Measurements from ENCODE around the gene MAOB. TPM values are rescaled to one million over a fixed set of nuclear protein-coding genes. Genes with fewer than 3 reads are reported as not detected.

The MAOB gene
- total and polyA plus RNA-seq, 9 of the 15 experiments (the other 6 are each of a cell fraction or from before 2014, with no cell fraction given), result 0.05 to 0.09 TPM; not detected in 7

- TF ChIP-seq BCLAF1 (IDR thresholded peaks at IDR 0.05; ENCODE audit: borderline replicate concordance in 1 of 2, control insufficient read depth in 1 of 2, low read depth in 2 of 2, low read length in 1 of 2) (no peak), HNRNPUL1 (IDR thresholded peaks at IDR 0.05; ENCODE audit: low read length) (no peak), ZBTB26 (CRISPR knock-in tag; IDR thresholded peaks at IDR 0.05) (no peak), E2F3 (CRISPR knock-in tag; IDR thresholded peaks at IDR 0.05) (no peak), RAD21 (CRISPR knock-in tag; conservative IDR thresholded peaks at IDR 0.05 in 1 of 2, IDR thresholded peaks at IDR 0.05 in 1 of 2) (peak; percentile 37 to 60; a peak in 3 of 4 replicates), ZNF174 (CRISPR knock-in tag; IDR thresholded peaks at IDR 0.05) (no peak), TAL1 (IDR thresholded peaks at IDR 0.05) (no peak), ATF7 (IDR thresholded peaks at IDR 0.05) (no peak), MTF1 (CRISPR knock-in tag; IDR thresholded peaks at IDR 0.05; ENCODE audit: borderline replicate concordance) (no peak), HNRNPL (IDR thresholded peaks at IDR 0.05; ENCODE audit: low read depth, low read length) (no peak), DACH1 (IDR thresholded peaks at IDR 0.05; ENCODE audit: partially characterized antibody) (no peak), SPI1 (IDR thresholded peaks at IDR 0.05; ENCODE audit: borderline replicate concordance, low read depth, low read length) (no peak), IRF9 (tag; IDR thresholded peaks at IDR 0.05) (no peak), HMG20A (CRISPR knock-in tag; conservative IDR thresholded peaks at IDR 0.05) (no peak), SAFB (IDR thresholded peaks at IDR 0.05; ENCODE audit: borderline replicate concordance, low read depth, low read length) (no peak), PHB (CRISPR knock-in tag; IDR thresholded peaks at IDR 0.05) (no peak), MED1 (CRISPR knock-in tag; IDR thresholded peaks at IDR 0.05; ENCODE audit: borderline replicate concordance) (no peak), CTCF (IDR thresholded peaks at IDR 0.05 in 2 of 3, conservative IDR thresholded peaks at IDR 0.05 in 1 of 3; ENCODE audit: insufficient read depth in 2 of 3, low read depth in 1 of 3, low read length in 3 of 3) (peak; percentile 27 to 52 (median 32); a peak in 4 of 6 replicates), ZNF717 (CRISPR knock-in tag; IDR thresholded peaks at IDR 0.05) (no peak), STAT5A (IDR thresholded peaks at IDR 0.05; ENCODE audit: borderline replicate concordance, low read length) (no peak), NCOR1 (IDR thresholded peaks at IDR 0.05) (no peak), FOS (IDR thresholded peaks at IDR 0.05; ENCODE audit: extremely low read depth, insufficient read length) (no peak)
Observed at GRCh38 chrX:43836435-43837184, 45.6 kb downstream of the MAOB start (continued).

Measured in K562 (cell line).